GM21381 (cell line): ENCODE results near the gene ZNF844.
"Not testable (repeated sequence)": the region's sequence is repeated elsewhere in the genome, so short reads cannot be mapped to it uniquely, and the experiment has no call there.

ENCODE experiments used
- ATAC-seq: cut with Tn5 transposase; IDR thresholded peaks from one replicate; pipeline ENCODE4 v1.9.1; 2021; ENCODE audit warnings: mild to moderate bottlenecking, moderate library complexity; ENCODE audit not compliant: unreplicated experiment

The ZNF844 gene

DNA sequence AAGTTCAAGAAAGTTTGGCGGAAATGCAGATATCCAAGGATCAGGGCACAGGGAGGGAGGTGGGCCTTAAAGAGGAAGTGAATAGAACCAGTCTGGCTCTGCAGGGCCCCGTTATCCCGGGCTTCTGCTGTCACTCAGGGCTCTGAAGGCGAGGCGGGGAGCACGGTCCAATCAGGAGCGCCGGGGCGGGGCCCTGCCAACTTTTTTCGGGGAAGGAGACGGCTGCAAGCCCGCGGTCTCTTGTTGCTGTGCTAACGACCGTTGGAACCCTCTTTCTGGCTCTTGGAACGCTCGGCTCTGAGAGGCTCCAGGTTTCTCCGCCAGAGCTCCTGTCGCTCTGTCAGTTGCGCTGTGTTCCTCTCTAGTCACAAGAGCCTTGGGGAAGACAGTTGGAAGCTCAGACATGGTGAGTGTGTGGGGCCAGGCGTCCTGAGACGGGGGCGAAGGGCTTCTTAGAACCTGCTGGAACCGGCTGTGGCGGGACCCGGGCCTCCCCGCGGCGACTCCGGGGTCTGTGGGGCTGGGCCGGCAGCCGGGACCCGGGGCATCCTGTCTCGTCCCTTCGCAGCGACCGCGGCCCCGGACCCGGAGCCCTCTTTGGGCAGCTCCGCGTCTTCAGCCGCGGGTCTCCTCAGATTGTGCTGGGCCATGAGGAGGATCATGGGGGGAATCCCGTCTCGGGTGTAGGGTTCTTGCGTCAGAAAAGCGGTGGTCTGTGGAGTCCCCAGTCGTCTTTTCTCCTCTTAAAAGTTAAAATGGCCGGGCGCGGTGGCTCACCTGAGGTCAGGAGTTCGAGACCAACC lies 27.7 kb downstream of the ZNF844 start:
- peak; percentile 61 for ATAC-seq

- ATAC-seq = no peak
These were observed 28.4 kb downstream of the ZNF844 start for GRCh38 chr19:12092956-12093355.

DNA sequence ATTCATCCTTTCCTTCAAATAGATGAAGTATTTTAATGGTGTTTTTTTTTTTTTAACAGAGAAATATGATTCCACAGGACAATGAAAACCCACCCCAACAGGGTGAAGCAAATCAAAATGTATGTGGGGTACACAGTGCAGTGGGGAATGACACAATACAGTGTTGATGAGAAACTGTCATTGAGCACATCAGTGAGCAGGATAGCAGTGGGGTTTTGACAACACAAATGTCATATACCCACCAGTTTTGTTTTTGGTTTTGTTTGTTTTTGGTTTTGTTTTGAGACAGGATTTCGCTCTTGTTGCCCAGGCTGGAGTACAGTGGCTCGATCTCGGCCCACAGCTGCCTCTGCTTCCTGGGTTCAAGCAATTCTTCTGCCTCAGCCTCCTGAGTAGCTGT lies 29.2 kb downstream of the ZNF844 start:
- ATAC-seq = no peak

DNA sequence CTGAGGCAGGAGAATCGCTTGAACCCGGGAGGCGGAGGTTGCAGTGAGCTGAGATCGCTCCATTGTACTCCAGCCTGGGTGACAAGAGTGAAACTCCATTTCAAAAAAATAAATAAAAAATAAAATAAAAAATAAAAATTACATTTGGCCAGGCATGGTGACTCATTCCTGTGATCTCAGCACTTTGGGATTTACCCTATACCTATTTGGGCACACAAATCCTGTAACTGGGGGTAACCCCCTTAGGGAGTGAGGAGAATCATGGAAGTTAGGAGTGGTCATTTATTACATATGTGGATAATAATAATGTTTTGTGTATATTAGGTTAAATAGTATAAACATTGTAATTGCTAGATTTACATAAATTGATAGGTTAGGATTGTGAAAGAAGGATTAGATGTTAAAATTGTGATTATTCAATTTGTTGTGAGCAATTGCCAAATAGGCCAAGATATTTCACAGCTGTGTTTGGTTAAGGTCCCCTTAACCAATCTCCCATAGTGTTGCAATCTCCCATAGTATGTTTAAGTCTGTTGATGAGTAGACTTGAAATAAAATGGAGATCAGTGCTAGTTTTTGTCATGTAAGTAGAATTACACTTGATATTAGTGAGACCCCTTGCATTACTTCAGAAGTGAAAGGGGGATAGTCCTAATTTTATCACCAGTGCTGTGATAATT lies 30.7 kb downstream of the ZNF844 start:
- ATAC-seq = no peak

GRCh38 chr19:12098040-12098439 lies 33.5 kb downstream of the ZNF844 start:
- ATAC-seq = no peak

DNA sequence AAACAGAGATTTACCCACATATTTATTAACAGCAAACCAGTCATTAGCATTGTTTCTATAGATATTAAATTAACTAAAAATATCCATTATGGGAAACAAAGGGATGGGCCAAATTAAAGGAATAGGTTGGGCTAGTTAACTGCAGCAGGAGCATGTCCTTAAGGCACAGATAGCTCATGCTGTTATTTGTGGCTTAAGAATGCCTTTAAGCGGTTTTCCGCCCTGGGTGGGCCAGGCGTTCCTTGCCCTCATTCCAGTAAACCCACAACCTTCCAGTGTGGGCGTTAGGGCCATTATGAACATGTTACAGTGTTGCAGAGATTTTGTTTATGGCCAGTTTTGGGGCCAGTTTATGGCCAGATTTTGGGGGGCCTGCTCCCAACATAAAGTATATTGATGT lies 39.4 kb downstream of the ZNF844 start:
- not testable (repeated sequence) for ATAC-seq

DNA sequence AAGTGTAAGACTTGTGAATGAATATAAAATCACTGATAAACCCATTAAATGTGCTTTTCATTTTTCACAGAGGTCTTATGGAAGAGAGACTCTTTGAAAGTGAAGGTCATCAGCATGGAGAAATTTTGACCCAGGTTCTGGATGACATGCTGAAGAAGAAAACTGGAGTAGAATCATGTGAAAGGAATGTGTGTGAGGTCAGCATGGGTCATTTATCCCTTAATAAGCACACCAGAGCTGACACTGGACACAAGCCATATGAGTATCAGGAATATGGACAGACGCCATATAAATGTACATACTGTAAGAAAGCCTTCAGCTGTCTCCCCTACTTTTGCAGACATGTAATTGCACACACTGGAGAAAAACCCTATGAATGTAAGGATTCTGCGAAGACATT lies 46.6 kb downstream of the ZNF844 start:
- no peak for ATAC-seq

DNA sequence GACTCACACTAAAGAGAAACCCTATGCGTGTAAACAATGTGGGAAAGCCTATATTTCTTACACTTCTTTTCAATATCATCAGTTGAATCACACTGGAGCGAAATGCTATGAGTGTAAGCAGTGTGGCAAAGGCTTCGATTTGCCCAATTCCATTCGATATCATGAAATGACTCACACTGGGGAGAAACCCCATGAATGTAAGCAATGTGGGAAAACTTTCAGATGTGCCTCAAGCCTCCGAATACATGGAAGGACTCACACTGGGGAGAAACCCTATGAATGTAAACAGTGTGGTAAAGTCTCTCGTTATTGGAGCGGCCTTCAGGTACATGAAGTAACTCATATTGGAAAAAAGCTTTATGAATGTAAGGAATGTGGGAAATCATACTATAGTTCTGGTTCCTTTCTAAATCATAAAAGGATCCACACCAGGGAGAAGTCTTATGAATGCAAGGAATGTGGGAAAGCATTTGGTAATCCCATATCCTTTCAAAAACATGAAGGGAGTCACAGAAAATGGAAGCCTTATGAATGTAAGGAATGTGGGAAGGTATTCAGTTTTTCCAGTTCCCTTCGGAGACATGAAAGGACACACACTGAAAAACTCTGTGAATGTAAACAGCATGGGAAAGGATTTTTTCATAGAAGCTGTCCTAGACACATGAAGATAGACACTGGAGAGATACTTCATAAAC lies 47.6 kb downstream of the ZNF844 start:
- no peak for ATAC-seq

DNA sequence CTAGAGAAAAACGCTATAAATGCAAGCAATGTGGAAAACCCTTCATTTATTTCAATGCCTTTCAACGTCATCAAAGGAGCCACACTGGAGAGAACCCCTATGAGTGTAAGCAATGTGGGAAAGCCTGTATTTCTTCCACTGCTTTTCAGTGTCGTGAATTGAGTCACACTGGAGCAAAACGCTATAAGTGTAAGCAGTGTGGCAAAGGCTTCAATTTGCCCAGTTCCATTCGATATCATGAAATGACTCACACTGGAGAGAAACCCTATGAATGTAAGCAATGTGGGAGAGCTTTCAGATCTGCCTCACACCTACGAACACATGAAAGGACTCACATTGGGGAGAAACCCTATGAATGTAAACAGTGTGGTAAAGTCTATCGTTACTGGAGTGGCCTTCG lies 48.2 kb downstream of the ZNF844 start:
- no peak for ATAC-seq

DNA sequence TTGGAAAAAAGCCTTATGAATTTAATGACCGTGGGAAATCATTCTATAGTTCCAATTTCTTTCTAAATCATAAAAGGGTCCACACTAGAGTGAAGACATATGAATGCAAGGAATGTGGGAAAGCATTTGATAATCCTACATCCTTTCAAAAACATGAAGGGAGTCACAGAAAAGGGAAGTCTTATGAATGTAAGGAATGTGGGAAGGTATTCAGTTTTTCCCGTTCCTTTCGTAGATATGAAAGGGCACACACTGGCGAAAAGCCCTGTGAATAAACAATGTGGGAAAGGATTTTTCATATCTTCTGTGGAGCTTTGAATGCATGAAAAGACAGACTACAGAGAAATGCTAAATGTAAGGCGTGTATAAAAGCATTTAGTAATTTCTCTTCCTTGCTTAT lies 48.6 kb downstream of the ZNF844 start:
- no peak for ATAC-seq

- no peak for ATAC-seq
These were observed 52.9 kb downstream of the ZNF844 start for GRCh38 chr19:12117201-12117970.

GRCh38 chr19:12126707-12127106 lies 62.2 kb downstream of the ZNF844 start:
- no peak for ATAC-seq
